ENCODE results near the gene SPEF2.
"Not testable (repeated sequence)": the region's sequence is repeated elsewhere in the genome, so short reads cannot be mapped to it uniquely, and the experiment has no call there.

Gene SPEF2

DNA sequence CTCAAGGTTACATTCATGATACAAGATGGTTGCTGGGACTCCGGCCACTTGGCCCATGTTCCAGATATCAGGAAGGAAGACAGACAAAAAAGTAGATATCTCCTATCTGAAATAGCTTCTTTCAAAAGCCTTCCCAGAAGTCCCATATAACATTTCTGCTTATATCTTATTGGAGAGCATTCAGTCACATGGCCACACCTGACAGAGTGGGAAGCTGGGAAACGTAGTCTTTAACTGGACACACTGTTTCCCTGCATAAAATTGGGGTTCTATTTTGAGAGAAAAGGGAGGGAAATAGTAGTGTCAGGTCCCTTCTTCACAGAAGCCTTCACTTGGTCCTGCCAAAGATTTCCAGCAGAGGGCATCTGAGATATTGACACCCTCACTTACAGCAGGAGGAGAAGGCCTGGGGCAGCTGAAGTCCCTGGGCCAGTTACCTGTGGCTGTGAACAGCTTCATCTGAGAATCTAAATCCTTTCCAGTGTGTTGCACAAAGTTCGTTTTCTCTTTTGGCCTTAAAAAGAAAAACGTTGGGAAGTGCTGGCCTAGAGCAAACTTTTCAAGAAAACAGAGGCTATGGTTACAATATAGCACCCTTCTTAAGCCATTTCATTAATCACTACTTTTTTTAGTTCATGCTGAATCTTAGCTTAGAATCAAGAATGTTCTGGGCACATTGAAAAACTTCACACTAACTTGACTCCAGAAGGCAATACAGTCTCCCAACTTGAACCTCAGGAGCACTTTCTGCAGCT lies 33.5 kb downstream of the SPEF2 start:
- peak; percentile 68 for DNase-seq (ENCODE audit: low spot score)

- peak; percentile 62 for DNase-seq (ENCODE audit: low spot score)
Measured at GRCh38 chr5:35656721-35657120, 39.1 kb downstream of the SPEF2 start.

DNA sequence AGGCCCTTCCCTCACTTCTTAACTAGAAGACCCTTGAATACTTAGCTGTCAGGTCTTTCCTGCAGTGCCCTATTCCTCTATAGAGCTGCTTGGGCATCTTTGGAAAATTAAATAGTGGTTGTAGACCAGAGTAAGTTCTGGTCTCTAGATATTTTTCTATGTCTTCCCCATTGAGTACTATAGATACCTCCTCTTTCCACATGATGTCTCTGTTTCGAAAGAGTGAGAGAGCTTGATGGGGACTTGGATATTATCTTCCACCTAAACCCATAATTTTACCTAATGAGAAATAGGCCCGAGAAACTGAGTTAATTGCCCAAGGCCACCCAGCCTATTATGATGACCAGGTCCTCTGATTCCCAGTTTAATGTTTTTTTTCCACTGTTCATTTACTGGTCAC lies 40.2 kb downstream of the SPEF2 start:
- no peak for DNase-seq (ENCODE audit: low spot score)

GRCh38 chr5:35659556-35659955 lies 41.9 kb downstream of the SPEF2 start:
- DNase-seq (ENCODE audit: low spot score) = no peak

GRCh38 chr5:35660451-35660850 lies 42.8 kb downstream of the SPEF2 start:
- DNase-seq (ENCODE audit: low spot score) = no peak

DNA sequence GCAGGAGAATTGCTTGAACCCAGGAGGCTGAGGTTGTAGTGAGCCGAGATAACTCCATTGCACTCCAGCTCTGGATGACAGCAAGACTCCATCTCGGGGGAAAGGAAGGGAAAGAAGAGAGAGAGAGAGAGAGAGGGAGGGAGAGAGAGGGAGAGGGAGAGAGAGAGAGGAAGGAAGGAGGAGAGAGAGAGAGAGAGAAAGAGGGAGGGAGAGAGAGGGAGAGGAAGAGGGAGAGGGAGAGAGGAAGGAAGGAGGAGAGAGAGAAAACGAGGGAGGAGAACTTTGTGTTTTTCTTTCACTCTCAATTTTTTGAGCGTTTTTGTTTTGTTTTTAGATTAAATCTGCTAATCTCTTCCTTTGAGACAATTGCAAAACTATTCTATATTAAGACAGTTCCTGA lies 46.9 kb downstream of the SPEF2 start:
- no peak for DNase-seq (ENCODE audit: low spot score)

DNA sequence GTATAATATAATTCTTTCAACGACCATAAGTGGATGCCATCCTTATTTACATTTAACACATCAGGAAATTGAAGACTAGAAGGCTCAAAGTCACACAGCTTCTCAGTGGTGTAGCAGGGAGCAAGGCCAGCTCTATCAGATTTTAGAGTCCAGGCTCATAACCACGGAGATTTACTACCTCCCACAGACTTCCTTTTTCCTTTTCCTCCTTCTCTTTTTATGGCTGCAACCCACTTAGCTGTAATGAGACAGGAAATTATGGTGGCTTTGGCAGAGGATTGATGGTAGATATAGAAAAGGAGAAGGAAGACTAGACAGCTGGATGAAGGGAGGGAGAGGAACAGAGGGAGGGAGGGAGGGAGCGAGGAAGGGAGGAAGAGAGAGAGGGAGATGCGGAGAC lies 47.4 kb downstream of the SPEF2 start:
- DNase-seq (ENCODE audit: low spot score) = no peak

DNA sequence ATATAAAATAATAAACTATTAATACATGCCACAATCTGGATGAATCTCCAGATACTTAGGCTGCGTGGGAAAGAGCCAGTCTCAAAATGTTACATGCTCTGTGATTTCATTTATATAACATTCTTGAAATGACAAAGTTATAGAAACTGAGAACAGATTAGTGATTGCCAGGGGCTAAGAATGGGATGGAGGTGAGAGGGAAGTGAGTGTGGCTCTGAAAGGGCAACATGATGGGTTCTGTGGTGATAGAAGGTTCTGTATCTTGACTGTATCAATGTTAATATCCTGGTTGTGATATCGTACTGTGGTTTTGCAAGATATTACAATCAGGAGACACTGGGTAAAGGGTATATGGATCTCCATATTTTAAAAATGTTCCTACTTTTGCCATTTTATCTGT lies 50.7 kb downstream of the SPEF2 start:
- no peak for DNase-seq (ENCODE audit: low spot score)

DNA sequence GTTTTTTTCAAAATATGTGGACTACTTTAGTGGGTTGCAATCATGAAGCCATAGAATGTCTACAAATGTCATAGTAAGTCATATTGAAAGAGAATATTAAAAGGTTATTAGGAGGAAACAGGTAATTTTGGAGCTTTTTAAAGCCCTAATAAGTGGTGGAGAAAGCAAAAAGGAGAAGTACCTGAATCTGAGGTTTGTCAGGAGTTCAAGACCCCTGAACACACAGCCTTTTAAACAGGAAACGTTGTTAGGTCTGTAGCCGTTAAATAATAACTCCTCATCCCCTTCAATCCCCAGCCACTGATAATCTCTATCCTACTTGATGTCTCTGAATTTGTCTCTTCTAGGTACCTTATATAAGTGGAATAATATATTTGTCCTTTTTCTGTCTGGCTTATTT lies 51.1 kb downstream of the SPEF2 start:
- no peak for DNase-seq (ENCODE audit: low spot score)

GRCh38 chr5:35671541-35672295 lies 54.1 kb downstream of the SPEF2 start:
- no peak for DNase-seq (ENCODE audit: low spot score)

- DNase-seq (ENCODE audit: low spot score) = not testable (repeated sequence)
Measured at GRCh38 chr5:35672296-35672655, 54.6 kb downstream of the SPEF2 start.

DNA sequence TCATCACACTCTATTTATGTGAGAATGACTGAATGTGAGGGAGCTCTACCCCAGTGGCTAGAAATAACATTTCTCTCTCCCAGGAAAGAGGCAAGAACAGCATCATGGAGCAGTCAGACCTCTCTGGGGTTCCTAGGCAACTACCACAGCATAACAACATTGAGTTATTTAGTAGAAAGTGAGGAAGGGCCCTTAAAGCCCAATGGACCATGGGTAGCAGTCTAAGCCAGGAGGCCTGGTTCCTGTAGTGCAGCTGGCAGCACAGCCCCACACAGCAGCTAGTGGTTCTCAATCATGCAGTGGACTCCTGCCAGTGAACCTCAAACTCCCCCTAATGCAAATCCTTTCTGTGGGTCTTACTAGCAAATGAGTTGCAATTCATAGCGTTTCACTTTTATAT lies 55.3 kb downstream of the SPEF2 start:
- no peak for DNase-seq (ENCODE audit: low spot score)

DNA sequence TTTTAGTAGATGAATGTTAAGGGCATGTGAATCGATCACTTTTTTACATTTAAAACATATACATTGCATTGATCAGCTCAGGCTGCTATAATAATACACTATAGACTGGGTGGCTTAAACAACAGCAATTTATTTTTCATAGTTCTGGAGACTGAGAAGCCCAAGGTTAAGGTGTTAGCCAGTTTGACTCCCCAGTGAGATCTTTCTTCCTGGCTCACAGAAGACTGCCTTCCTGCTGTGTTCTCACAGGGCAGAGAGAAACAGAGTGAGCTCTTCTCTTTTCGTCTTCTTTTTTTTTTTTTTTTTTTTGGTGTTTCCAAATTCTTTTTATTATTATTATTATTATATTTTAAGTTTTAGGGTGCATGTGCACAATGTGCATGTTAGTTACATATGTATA lies 56.4 kb downstream of the SPEF2 start:
- no peak for DNase-seq (ENCODE audit: low spot score)

GRCh38 chr5:35675392-35675791 lies 57.7 kb downstream of the SPEF2 start:
- DNase-seq (ENCODE audit: low spot score) = no peak

GRCh38 chr5:35677878-35678277 lies 60.2 kb downstream of the SPEF2 start:
- no peak for DNase-seq (ENCODE audit: low spot score)

GRCh38 chr5:35678661-35679060 lies 61.0 kb downstream of the SPEF2 start:
- DNase-seq (ENCODE audit: low spot score) = no peak

GRCh38 chr5:35679357-35679756 lies 61.7 kb downstream of the SPEF2 start:
- no peak for DNase-seq (ENCODE audit: low spot score)

- no peak for DNase-seq (ENCODE audit: low spot score)
Measured at GRCh38 chr5:35681911-35682310, 64.2 kb downstream of the SPEF2 start.

- DNase-seq (ENCODE audit: low spot score) = no peak
Measured at GRCh38 chr5:35683466-35683865, 65.8 kb downstream of the SPEF2 start.

- DNase-seq (ENCODE audit: low spot score) = no peak
Measured at GRCh38 chr5:35685161-35685560, 67.5 kb downstream of the SPEF2 start.

DNA sequence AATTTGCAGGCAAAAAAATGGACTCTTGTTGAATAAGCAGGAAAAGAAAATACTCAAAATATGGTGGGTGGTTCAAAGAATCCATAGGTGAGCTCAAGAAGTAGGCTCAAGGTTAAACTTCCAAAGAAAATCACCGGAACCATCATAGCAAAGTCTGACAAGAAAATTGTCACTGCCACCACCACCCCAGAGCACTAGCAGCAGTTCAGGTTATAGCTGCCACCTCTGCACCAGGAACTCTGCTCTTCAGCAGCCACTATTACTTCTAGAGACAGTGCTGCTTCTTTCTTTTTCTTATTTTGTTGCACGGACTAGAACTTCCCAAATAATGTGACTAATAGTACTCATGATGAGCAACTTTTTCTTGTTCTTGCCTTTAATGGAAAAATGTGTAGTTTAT lies 70.3 kb downstream of the SPEF2 start:
- DNase-seq (ENCODE audit: low spot score) = no peak

- DNase-seq (ENCODE audit: low spot score) = no peak
Measured at GRCh38 chr5:35694481-35694880, 76.8 kb downstream of the SPEF2 start.

- no peak for DNase-seq (ENCODE audit: low spot score)
Measured at GRCh38 chr5:35698047-35698808, 80.6 kb downstream of the SPEF2 start.

Data from GM03348 (cell line).